Stimulated activated CD8-positive, alpha-beta memory T cell treated with anti-CD3 and anti-CD28 coated beads, Interleukin-4, amount 100 ng/mL, for 1 hour (primary cell): ENCODE results near the gene GPR108.
"Not testable (repeated sequence)": the region's sequence is repeated elsewhere in the genome, so short reads cannot be mapped to it uniquely, and the experiment has no call there.

Experiments used
- DNase-seq, 2 donors: peaks; one replicate each; pipeline ENCODE4 v3.0.0-alpha.2; 2020; ENCODE audit warnings: low read depth in 2 of 2, low spot score in 1 of 2

GPR108 gene

GRCh38 chr19:6761053-6761676 is 23.8 kb upstream of the GPR108 start:
- DNase-seq = no peak

DNA sequence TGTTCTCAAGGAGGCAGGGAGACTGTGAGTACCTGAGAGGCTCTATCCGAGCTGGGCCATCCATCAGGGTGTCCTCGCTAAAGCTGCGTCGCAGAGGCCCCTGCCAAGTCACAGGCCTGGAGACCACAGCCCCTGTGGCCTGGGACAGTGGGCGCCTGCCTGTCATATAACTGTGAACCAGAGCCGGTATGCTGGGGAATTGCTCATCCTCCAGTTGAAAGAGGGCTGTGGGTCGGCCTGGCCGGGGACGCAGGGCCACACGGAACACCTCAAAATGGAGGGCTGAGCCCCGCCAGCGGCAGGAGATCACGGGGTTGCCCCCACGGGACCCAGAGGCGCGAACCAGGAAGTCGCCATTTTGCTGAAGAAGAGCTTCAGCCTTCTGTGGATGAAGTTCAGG is 23.2 kb upstream of the GPR108 start:
- DNase-seq = no peak

- no peak for DNase-seq
Observed at GRCh38 chr19:6754653-6755463, 17.5 kb upstream of the GPR108 start.

- DNase-seq = no peak
Observed at GRCh38 chr19:6754136-6754535, 16.8 kb upstream of the GPR108 start.

DNA sequence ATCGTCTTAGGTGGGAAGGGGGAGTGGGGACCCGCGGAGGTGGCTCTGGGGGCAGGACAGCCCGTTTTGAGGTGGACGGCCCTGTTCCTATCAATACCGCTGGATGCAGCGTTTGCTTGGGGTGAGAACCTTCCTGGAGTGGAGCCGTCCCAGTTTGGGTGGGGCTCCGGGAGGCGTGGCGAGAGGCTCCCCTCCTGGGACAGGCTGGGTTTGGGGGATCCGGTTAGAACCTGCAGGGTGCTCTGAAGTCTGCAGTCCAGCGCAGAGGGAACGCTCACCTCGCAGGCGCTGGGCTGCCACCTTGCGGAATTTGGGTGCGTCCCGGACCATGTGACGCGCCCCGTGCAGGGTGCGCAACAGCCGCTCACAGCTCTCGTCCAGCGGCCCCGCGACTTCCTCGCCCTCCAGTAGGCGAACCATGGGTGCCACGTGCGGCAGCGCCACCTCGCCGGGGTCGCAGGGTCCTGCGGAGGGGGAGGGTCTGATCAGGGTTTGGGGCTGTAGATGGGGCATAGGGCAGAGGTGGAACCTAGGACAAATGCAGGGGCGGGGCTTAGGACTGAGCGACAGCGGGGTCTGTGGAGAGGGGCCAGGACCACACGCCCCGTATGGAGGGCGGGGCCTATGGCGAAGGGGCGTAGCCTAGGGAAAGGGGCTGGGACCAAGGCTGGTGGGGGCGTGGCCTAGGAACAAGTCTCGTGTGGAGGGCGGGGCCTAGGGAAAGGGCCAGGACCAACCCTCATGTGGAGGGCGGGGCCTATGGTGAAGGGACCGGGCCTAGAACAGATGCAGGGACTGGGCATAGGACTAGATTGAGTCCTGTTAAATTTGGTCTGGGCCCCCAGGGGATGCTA is 16.0 kb upstream of the GPR108 start:
- peak; percentile 42 to 60 for DNase-seq

DNA sequence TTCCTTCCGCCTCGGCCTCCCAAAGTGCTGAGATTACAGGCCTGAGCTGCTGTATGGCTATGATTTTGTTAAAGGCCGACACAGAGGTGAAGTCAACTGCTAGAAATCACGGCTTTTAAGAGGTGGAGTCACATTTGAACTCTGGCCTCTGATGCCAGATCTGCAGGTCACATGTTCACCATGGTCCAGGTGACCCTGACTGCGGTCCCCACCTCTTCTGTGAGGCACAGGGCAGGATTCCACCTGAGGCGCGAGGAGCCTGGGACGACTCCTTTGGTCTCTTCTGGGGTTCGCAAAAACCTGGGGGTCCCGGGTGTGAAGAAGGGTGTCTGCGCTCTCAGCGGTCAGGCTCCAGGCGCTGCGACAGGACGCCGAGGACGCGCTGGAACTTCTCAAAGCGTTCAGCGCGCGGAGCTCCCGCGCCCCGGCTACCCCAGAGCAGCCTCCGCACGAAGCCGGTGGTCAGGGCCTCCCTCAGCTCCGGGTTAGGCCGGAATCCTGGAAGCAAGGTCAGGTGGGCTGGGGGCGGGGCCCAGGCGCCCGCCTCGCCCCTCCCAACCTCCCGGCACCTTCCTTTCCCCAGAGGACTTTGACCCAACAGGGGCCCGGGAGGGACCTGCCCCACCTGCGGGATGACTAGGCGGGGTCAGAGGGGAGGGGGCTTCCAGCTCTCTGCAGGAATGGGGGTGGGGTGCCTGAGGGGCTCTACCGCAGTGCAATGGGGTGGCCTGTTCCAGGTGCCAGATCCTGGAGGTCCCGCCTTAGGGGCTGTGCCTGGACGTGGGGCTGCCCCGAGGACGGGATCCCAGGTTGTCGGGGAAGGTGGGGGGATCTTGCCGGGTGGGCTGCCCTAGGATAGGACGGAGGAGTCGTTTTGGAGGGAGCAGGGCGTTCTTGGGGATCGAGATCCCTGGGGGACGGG is 15.1 kb upstream of the GPR108 start:
- DNase-seq = no peak

DNA sequence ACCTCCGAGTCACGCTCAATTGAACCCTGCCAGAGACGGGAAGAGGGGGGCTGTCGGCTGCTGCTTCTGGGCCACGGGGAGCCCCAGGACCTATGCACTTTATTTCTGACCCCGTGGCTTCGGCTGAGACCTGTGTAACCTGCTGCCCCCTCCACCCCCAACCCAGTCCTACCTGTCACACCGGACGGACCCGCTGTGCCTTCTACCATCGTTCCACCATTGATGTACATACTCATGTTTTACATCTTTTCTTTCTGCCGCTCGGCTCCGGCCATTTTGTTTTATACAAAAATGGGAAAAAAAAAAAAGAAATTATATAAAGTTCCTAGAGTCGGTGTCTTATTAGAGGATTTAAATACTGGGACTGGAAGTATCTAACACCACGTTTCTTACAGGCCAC is 13.8 kb upstream of the GPR108 start:
- DNase-seq = no peak

GRCh38 chr19:6750062-6750461 is 12.7 kb upstream of the GPR108 start:
- no peak for DNase-seq

DNA sequence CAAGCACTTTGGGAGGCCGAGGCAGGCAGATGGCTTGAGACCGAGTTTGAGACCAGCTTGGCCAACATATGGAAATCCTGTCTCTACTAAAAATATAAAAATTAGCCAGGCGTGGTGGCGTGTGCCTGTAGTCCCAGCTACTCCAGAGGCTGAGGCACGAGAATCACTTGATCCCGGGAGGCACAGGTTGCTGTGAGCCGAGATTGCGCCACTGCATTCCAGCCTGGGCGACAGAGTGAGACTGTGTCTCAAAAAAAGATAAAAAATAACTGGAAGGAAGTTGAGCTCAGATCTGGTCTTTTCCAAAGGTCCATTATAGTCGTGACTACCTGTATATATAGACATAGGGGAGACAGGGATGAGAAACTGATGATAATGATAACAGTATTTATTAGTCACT is 11.2 kb upstream of the GPR108 start:
- not testable (repeated sequence) for DNase-seq

DNA sequence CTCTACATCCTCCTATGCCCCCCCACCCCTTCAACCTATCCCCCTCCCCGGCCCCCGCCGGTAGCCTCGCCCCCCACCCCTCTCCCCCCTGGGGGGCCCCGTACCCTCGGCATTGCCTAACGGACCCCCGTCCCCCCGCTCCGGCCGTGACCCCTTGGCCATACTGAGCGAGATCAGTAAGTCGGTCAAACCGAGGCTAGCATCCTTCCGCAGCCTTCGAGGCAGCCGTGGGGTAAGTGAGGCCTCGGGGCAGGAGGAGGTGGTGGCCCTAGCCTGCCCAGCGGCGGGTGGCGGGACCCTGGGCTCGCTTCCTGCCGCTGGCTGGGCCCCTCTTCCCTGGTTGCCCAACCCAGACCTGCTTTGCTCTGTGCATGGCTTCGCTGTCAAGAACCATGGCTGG is 8.6 kb upstream of the GPR108 start:
- no peak for DNase-seq

- no peak for DNase-seq
Observed at GRCh38 chr19:6744381-6745301, 7.3 kb upstream of the GPR108 start.

- no peak for DNase-seq
Observed at GRCh38 chr19:6743714-6744380, 6.5 kb upstream of the GPR108 start.

DNA sequence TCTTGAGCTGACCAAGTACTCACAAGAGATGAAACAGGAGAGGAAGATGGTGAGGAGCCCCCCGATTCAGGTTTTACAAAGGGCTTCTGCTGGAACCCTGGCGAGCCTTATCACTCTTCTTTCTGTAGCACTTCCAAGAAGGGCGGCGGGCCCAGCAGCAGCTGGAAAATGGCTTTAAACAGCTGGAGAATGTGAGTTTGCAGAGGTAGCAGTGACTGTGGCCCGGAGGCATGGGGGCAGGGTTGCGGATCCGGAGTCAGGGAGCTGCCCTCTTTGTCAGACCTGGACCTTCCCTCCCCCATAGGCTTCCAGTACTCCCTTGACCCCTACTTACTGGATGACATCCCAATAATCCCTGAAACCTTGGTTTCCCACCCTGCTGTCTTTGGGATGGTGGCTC is 5.7 kb upstream of the GPR108 start:
- no peak for DNase-seq

DNA sequence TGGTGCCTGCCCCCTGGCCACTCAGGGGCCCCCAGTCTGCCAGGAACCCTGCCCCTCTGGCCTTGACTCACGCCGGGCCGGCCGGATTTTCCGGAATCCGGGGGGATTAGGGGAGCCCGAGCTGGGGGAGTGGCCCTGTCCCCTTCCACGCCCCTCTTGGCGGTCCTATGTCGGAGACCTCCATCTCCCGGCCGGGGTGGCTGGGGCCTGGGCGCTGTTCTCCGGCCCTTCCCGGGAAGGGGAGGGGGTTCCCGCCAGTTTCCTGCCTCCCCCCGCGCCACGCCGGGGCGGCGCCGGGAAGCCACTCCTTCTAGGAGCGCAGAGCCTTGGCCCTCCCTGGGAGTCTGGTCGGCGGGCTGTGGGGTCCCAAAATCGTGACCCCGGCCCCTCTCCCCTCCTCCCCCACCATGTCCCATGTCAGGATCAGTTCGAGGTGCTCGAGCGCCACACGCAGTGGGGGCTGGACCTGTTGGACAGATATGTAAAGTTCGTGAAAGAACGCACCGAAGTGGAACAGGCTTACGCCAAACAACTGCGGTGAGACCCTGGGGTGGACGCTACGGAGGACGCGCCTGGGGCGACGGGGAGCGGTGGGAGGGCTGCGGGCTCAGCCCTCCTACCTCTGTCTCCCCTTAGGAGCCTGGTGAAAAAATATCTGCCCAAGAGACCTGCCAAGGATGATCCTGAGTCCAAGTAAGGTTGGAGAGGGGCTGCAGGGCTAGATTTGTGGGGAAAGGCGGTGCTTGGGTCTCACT is 3.4 kb upstream of the GPR108 start:
- no peak for DNase-seq

DNA sequence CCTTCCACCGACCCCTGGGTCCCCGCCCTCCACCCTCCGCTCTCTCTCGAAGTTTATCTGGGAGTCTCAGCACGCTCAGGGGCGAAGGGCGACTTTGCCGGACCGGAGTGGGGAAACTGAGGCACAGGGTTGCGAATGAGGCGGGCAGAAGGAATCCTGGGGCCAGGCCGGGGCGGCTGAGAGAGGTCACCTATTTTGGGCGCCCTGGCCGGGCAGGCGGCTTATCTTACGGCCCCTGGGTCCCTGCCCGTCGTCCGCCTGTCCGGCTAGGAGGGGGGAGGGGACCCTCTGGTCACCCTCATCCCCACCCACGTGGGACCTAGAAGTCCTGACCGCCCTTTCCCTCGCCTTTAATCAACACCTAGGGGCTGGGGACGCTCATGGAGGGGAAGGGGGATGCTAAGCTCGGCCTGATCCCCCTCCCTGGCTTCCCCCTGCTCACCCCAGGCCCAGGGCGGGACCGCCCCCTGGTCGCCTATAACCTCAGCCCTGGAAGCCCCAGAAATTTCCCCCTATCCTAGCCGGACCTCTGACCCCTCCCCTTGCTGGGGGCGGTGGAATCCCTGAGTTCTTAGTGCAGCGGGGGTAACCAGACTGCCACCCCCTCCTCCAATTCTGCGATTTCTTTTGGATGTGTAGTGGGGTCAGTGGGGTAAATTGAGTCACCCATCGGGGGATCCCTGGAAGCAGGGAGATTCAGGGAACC is 2.7 kb upstream of the GPR108 start:
- no peak for DNase-seq

GRCh38 chr19:6739390-6739882 is 2.1 kb upstream of the GPR108 start, which contains the start of gene TRIP10:
Gene TRIP10 (plus strand): TSS chr19:6739680. CDS start chr19:6739762, 82 bp downstream.
- peak; percentile 62 to 64 for DNase-seq

DNA sequence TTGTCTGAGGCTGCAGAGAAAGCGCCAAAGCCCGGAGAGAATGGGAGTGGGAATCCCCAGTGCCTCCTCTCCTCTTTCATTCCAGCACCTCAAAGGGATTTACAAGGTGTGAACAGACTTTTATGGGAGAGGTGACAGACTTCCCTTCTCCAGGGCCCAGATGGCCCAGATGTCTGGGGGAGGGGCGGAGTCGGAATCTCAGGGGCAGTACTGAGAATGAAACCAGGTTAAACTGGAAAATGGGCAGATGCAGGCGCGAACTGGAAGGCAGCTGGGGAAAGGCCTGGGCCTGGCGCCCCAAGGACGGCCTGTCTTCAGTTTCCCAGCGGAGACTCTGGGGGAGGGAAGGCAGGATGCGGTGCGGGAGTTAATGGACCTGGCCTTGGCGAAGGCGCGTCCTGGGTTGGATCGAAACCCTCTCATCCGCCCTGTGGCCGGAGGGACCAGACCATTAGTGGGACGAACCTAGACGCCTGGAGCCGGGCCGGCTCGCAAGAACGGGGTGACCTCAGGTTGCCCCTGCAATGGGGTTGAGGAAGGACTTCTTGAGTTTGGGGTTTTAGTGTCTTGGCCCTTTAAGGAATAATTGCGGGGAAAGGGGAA is 1.5 kb upstream of the GPR108 start:
- no peak for DNase-seq
